Measurements from ENCODE around the gene FNDC10.

- no peak for TF ChIP-seq CTCF (IDR thresholded peaks at IDR 0.05; ENCODE audit: poor library complexity)
- no peak for TF ChIP-seq EZH2 (IDR thresholded peaks at IDR 0.05; ENCODE audit: borderline replicate concordance)
These were observed 2.5 kb upstream of the FNDC10 start for GRCh38 chr1:1602304-1602967.

All from hepatocyte (in vitro differentiated cells).